ENCODE data around the gene NAIF1.
"Not testable (repeated sequence)": the region's sequence is repeated elsewhere in the genome, so short reads cannot be mapped to it uniquely, and the experiment has no call there.

NAIF1 gene

DNA sequence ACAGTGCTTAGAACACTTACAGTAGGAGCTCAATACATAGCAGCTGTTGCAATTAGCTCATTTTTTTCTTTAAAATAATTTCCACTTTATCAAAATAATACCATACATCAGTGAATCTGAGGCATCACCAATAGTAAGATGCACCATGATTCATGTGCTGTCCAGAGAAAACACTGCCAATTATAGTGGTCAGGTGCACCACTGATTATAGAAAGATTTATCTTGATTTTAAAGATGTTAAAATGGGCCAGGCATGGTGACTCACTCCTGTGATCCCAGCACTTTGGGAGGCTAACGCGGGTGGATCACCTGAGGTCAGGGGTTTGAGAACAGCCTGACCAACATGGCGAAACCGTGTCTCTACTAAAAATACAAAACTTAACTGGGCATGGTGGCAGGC is 39.4 kb downstream of the NAIF1 start:
- DNase-seq (ENCODE audit: low read depth in 2 of 2), result no peak

- no peak for DNase-seq (ENCODE audit: low read depth in 2 of 2)
These were observed 40.2 kb downstream of the NAIF1 start for GRCh38 chr9:128026773-128027541.

GRCh38 chr9:128026255-128026772 is 40.8 kb downstream of the NAIF1 start:
- DNase-seq (ENCODE audit: low read depth in 2 of 2), result peak; percentile 46 to 66

DNA sequence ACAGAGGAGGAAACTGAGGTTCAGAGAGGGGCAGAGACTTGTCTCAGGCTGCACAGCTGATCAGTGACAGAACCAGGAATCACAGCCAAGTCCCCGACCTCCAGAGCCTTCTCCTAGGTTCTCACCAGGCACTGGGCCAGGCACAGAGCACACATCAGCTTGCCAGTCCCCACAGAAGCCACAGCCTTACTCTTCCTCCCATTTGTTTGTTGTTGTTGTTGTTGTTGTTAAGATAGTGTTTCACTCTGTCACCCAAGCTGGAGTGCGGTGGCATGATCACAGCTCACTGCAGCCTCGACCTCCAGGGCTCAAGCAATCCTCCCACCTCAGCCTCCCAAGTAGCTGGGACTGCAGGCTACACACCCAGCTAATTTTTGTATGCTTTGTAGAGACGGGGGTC is 41.4 kb downstream of the NAIF1 start:
- no peak for DNase-seq (ENCODE audit: low read depth in 2 of 2)

DNA sequence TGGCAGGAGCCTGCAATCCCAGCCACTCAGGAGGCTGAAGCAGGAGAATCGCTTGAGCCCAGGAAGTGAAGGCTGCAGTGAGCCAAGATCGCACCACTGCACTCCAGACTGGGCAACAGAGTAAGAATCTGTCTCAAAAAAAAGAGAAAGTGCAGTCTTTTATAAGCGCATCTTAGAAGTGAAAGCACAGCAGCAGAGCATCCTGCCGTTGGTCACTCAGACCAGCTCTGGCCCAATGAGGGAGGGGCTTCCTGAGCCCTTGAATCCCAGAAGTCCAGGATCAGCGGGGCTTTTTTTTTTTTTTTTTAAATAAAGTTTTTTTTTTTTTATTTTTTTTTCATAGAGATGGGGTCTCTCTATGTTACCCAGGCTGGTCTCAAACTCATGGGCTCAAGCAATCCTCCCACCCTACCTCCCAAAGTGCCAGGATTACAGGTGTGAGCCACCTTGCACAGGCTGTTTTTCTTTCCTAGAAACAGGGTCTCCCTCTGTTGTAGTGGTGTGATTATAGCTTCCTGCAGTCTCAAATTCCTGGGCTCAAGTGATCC is 42.3 kb downstream of the NAIF1 start:
- no peak for DNase-seq (ENCODE audit: low read depth in 2 of 2)

DNA sequence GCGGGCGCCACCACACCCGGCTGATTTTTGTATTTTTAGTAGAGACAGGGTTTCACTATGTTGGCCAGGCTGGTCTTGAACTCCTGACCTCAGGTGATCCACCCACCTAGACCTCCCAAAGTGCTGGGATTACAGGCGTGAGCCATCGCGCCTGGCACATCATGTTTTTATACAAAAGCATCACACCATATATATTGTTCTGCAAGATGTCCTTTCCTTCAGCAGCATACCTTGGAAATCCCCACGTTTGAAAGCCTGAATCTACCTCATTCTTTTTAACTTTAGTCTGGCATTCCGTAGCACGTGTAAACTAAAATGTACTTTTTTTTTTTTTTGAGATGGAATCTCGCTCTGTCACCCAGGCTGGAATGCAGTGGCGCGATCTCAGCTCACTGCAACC is 43.4 kb downstream of the NAIF1 start:
- not testable (repeated sequence) for DNase-seq (ENCODE audit: low read depth in 2 of 2)

GRCh38 chr9:128022886-128023285 is 44.2 kb downstream of the NAIF1 start:
- DNase-seq (ENCODE audit: low read depth in 2 of 2), result no peak

DNA sequence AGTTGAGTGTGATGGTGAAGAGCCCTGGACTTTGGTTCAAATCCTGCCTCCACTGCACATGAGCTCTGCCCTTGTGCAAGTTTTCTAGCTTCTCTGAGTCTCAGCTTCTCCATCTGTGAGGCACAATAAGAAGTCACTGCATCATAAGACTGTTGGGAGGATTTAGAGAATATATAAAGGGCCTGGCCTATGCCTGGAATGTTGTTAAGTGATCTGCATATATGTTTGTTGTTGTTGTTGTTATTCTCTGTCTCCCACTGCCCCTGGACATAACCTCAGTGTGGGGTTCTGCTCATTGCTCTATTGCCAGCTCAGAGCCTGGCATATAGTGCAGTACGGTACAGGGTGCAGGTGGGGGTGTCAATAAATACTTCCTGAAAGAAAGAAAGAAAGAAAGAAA is 46.0 kb downstream of the NAIF1 start:
- DNase-seq (ENCODE audit: low read depth in 2 of 2), result no peak

DNA sequence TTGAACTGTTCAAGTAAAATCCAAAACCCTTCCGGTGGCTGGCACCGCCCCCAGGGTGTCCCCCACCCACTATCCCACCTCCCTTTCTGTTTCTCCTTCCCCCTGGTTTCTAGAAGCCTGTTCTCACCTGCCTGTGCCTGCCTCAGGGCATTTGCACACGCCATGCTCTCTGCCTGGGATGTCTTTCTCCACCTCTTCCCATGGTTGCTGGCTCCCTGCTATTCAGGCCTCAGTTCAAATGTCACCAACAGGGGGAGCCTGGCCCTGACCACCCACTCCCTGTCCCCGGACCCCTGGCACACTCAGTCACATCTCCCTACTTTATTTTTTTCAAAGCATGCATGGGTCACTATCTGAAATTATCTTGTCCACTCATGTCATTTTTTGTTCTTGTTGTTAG is 46.4 kb downstream of the NAIF1 start:
- DNase-seq (ENCODE audit: low read depth in 2 of 2), result no peak

- DNase-seq (ENCODE audit: low read depth in 2 of 2), result no peak
These were observed 51.4 kb downstream of the NAIF1 start for GRCh38 chr9:128015696-128016095.

Measured in activated CD8-positive, alpha-beta memory T cell treated with anti-CD3 and anti-CD28 coated beads for 4 hours (primary cell).